Activated T-helper 17 cell treated with anti-CD3 and anti-CD28 coated beads, Interleukin-2, amount 50 U/mL, for 72 hours (primary cell): Measurements from ENCODE around the gene AK1. TPM values are rescaled to one million over a fixed set of nuclear protein-coding genes. Genes with fewer than 3 reads are reported as not detected.
"Not testable (repeated sequence)": the region's sequence is repeated elsewhere in the genome, so short reads cannot be mapped to it uniquely, and the experiment has no call there.

Experiments used
- ATAC-seq: fragments of 150-1000 bp; cut with Tn5 transposase; replicated peaks from 2 replicates; pipeline ENCODE4 v1.10.0; 2021; ENCODE audit warnings: mild to moderate bottlenecking, moderate library complexity
- H3K27ac Mint-ChIP-seq: one replicate; pipeline ENCODE4 v1.8.0; 2022; ENCODE audit warnings: mixed read lengths
- H3K27me3 Mint-ChIP-seq: one replicate; pipeline ENCODE4 v1.8.0; 2022; ENCODE audit warnings: mixed read lengths
- H3K36me3 Mint-ChIP-seq: one replicate; pipeline ENCODE4 v1.8.0; 2022; ENCODE audit warnings: low read depth, mild to moderate bottlenecking, mixed read lengths
- H3K4me1 Mint-ChIP-seq: one replicate; pipeline ENCODE4 v1.8.0; 2022; ENCODE audit warnings: mixed read lengths
- H3K4me3 Mint-ChIP-seq: one replicate; pipeline ENCODE4 v1.8.0; 2022; ENCODE audit warnings: mild to moderate bottlenecking, mixed read lengths
- H3K9me3 Mint-ChIP-seq: one replicate; pipeline ENCODE4 v1.8.0; 2022; ENCODE audit warnings: mixed read lengths
- total RNA-seq, 2 donors: library from RNA; stranded (reverse); gene quantifications; one replicate each; pipeline ENCODE4 v1.2.3, GENCODE V29; 2022

The AK1 gene
- total RNA-seq, 2 donors from 2014 or later: 23.2 to 79.0 TPM

GRCh38 chr9:127845619-127846018 is 31.9 kb downstream of the AK1 start:
- H3K4me3 Mint-ChIP-seq, H3K4me1 Mint-ChIP-seq, H3K27ac Mint-ChIP-seq, H3K9me3 Mint-ChIP-seq, H3K27me3 Mint-ChIP-seq, H3K36me3 Mint-ChIP-seq, ATAC-seq: not testable (repeated sequence)

GRCh38 chr9:127844821-127845359 is 32.6 kb downstream of the AK1 start:
- Mint-ChIP-seq H3K36me3 (peaks cover 9% of the 10 kb centered on the region), H3K27ac (no peak overlapping the region), H3K9me3 (peaks cover 8% of the 10 kb centered on the region), H3K4me1 (peaks cover 5% of the 10 kb centered on the region), H3K4me3 (no peak overlapping the region), H3K27me3 (no peaks in the 10 kb centered on the region)
- ATAC-seq: no peak

GRCh38 chr9:127841087-127841835 is 36.2 kb downstream of the AK1 start:
- no peak for ATAC-seq
- no peaks in the 10 kb centered on the region for H3K9me3 Mint-ChIP-seq
- no peaks in the 10 kb centered on the region for H3K27me3 Mint-ChIP-seq
- H3K4me1 Mint-ChIP-seq: no peaks in the 10 kb centered on the region
- H3K4me3 Mint-ChIP-seq: no peak overlapping the region
- H3K27ac Mint-ChIP-seq: no peak overlapping the region
- H3K36me3 Mint-ChIP-seq: no peaks in the 10 kb centered on the region

GRCh38 chr9:127838375-127839078 is 38.9 kb downstream of the AK1 start:
- Mint-ChIP-seq H3K9me3 (no peaks in the 10 kb centered on the region), H3K4me3 (no peak overlapping the region), H3K27me3 (no peaks in the 10 kb centered on the region), H3K27ac (no peak overlapping the region), H3K4me1 (peaks cover 4% of the 10 kb centered on the region), H3K36me3 (no peaks in the 10 kb centered on the region)
- no peak for ATAC-seq

- H3K27ac Mint-ChIP-seq: no peak overlapping the region
- peaks cover 4% of the 10 kb centered on the region for H3K4me1 Mint-ChIP-seq
- H3K27me3 Mint-ChIP-seq: no peaks in the 10 kb centered on the region
- no peaks in the 10 kb centered on the region for H3K36me3 Mint-ChIP-seq
- no peak for ATAC-seq
- no peak overlapping the region for H3K4me3 Mint-ChIP-seq
- H3K9me3 Mint-ChIP-seq: no peaks in the 10 kb centered on the region
Measured at GRCh38 chr9:127837346-127837745, 40.1 kb downstream of the AK1 start.

GRCh38 chr9:127836561-127836960 is 40.9 kb downstream of the AK1 start:
- H3K36me3 Mint-ChIP-seq, H3K27ac Mint-ChIP-seq, H3K27me3 Mint-ChIP-seq, H3K4me1 Mint-ChIP-seq, ATAC-seq, H3K9me3 Mint-ChIP-seq, H3K4me3 Mint-ChIP-seq: not testable (repeated sequence)

GRCh38 chr9:127835991-127836516 is 41.4 kb downstream of the AK1 start:
- H3K27me3 Mint-ChIP-seq: no peaks in the 10 kb centered on the region
- H3K9me3 Mint-ChIP-seq: no peaks in the 10 kb centered on the region
- H3K4me3 Mint-ChIP-seq: no peak overlapping the region
- H3K27ac Mint-ChIP-seq: no peak overlapping the region
- peak; percentile 62 for ATAC-seq
- H3K4me1 Mint-ChIP-seq: peaks cover 4% of the 10 kb centered on the region
- no peaks in the 10 kb centered on the region for H3K36me3 Mint-ChIP-seq

GRCh38 chr9:127833555-127833954 is 43.9 kb downstream of the AK1 start:
- H3K27me3 Mint-ChIP-seq: no peaks in the 10 kb centered on the region
- no peaks in the 10 kb centered on the region for H3K36me3 Mint-ChIP-seq
- H3K27ac Mint-ChIP-seq: peak overlapping the region; percentile 19
- no peaks in the 10 kb centered on the region for H3K9me3 Mint-ChIP-seq
- peaks cover 4% of the 10 kb centered on the region for H3K4me1 Mint-ChIP-seq
- ATAC-seq: peak; percentile 21
- no peak overlapping the region for H3K4me3 Mint-ChIP-seq

- H3K27ac Mint-ChIP-seq: peak overlapping the region; percentile 64
- ATAC-seq: no peak
- no peaks in the 10 kb centered on the region for H3K27me3 Mint-ChIP-seq
- peaks cover 4% of the 10 kb centered on the region for H3K4me1 Mint-ChIP-seq
- no peaks in the 10 kb centered on the region for H3K9me3 Mint-ChIP-seq
- no peaks in the 10 kb centered on the region for H3K36me3 Mint-ChIP-seq
- H3K4me3 Mint-ChIP-seq: no peak overlapping the region
Measured at GRCh38 chr9:127832248-127832647, 45.2 kb downstream of the AK1 start.

GRCh38 chr9:127829205-127829906 is 48.1 kb downstream of the AK1 start:
- peak overlapping the region; percentile 61 for H3K27ac Mint-ChIP-seq
- no peaks in the 10 kb centered on the region for H3K27me3 Mint-ChIP-seq
- H3K4me1 Mint-ChIP-seq: no peaks in the 10 kb centered on the region
- no peaks in the 10 kb centered on the region for H3K36me3 Mint-ChIP-seq
- H3K4me3 Mint-ChIP-seq: no peak overlapping the region
- no peak for ATAC-seq
- no peaks in the 10 kb centered on the region for H3K9me3 Mint-ChIP-seq

GRCh38 chr9:127828262-127829031 is 49.0 kb downstream of the AK1 start:
- no peaks in the 10 kb centered on the region for H3K27me3 Mint-ChIP-seq
- no peak overlapping the region for H3K4me3 Mint-ChIP-seq
- H3K9me3 Mint-ChIP-seq: no peaks in the 10 kb centered on the region
- no peaks in the 10 kb centered on the region for H3K4me1 Mint-ChIP-seq
- no peak for ATAC-seq
- H3K36me3 Mint-ChIP-seq: peaks cover 4% of the 10 kb centered on the region
- peak overlapping the region; percentile 61 for H3K27ac Mint-ChIP-seq

- Mint-ChIP-seq H3K36me3 (peaks cover 4% of the 10 kb centered on the region), H3K9me3 (no peaks in the 10 kb centered on the region), H3K27ac (peak overlapping the region; percentile 53), H3K4me3 (no peak overlapping the region), H3K27me3 (no peaks in the 10 kb centered on the region), H3K4me1 (no peaks in the 10 kb centered on the region)
- ATAC-seq: no peak
Measured at GRCh38 chr9:127826253-127826913, 51.1 kb downstream of the AK1 start.

- no peak overlapping the region for H3K27ac Mint-ChIP-seq
- H3K27me3 Mint-ChIP-seq: no peaks in the 10 kb centered on the region
- no peaks in the 10 kb centered on the region for H3K9me3 Mint-ChIP-seq
- no peak overlapping the region for H3K4me3 Mint-ChIP-seq
- ATAC-seq: no peak
- H3K36me3 Mint-ChIP-seq: peaks cover 4% of the 10 kb centered on the region
- H3K4me1 Mint-ChIP-seq: no peaks in the 10 kb centered on the region
Measured at GRCh38 chr9:127825319-127826051, 52.0 kb downstream of the AK1 start.
